Tibial nerve (tissue), 4 donors: ENCODE results near the gene FGD4.

Experiments
- CTCF ChIP-seq, 5 experiments: fragments of 200-600 bp in 3 of 5; fragments of 450-650 bp in 2 of 5; sonication (generic) in 3 of 5; IDR thresholded peaks; one replicate each; pipeline ENCODE4 v1.5.1; 2016 to 2019; ENCODE audit warnings: antibody characterized with exemption in 5 of 5, mild to moderate bottlenecking in 3 of 5, moderate library complexity in 2 of 5
- EP300 ChIP-seq, 2 donors: sonication (generic); formaldehyde crosslinking; IDR thresholded peaks; one replicate each; pipeline ENCODE4 v1.6.1; 2017; ENCODE audit warnings: antibody characterized with exemption in 2 of 2, mild to moderate bottlenecking in 1 of 2

- peak; percentile 69 to 85 (median 79) for TF ChIP-seq CTCF (IDR thresholded peaks at IDR 0.05)
- no peak for TF ChIP-seq EP300 (IDR thresholded peaks at IDR 0.05)
Observed at GRCh38 chr12:32365473-32366064, 33.8 kb upstream of the FGD4 start.
